ENCODE results near the gene ADGRG3. TPM values are rescaled to one million over a fixed set of nuclear protein-coding genes. Genes with fewer than 3 reads are reported as not detected.

ADGRG3 gene
- total and polyA plus RNA-seq, 2 donors (not counting 1 experiment from before 2014, with no cell fraction given), result not detected

DNA sequence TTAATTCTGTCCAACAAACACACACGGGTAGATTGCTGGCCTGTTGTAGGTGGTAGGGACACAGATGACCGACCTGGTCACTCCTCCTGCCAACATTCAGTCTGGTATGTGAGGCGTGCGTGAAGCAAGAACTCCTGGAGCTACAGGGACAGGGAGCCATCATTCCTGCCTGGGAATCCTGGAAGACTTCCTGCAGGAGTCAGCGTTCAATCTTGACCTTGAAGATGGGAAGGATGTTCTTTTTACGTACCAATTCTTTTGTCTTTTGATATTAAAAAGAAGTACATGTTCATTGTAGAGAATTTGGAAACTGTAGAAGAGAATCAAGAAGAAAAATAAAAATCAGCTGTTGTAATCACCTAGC is 3.5 kb upstream of the ADGRG3 start:
- no peak overlapping the region for H2AFZ ChIP-seq (ENCODE audit: insufficient read depth, low read depth, low read length, poor library complexity, severe bottlenecking)
- no peak for ATAC-seq (ENCODE audit: low read depth)
- H4K20me1 ChIP-seq (ENCODE audit: control insufficient read depth, insufficient read depth, low read length, poor library complexity, severe bottlenecking), result no peaks in the 10 kb centered on the region
- H3K9ac ChIP-seq (ENCODE audit: low read length), result no peak overlapping the region
- no peak overlapping the region for H3K27ac ChIP-seq (ENCODE audit: low read length in 2 of 2)
- WGBS (ENCODE audit: insufficient coverage), result 83% methylated on average over 1 of the region's 6 CpGs
- Mint-ChIP-seq H3K27me3 (peaks cover 9% of the 10 kb centered on the region), H3K4me3 (no peak overlapping the region), H3K27ac (no peak overlapping the region), H3K4me1 (no peaks in the 10 kb centered on the region), H3K9me3 (ENCODE audit: insufficient read depth) (no peaks in the 10 kb centered on the region)
- no peak overlapping the region for H3K4me3 ChIP-seq (ENCODE audit: control extremely low read depth in 1 of 5, extremely low read depth in 1 of 5, insufficient read depth in 1 of 5, low read depth in 2 of 5, low read length in 4 of 5)
- H3K27me3 ChIP-seq (replicated peaks in 1 of 4; ENCODE audit: control extremely low read depth in 1 of 4, control insufficient read depth in 3 of 4, insufficient read depth in 4 of 4, low read length in 3 of 4), result no peaks in the 10 kb centered on the region
- no peak overlapping the region for H3K4me2 ChIP-seq (replicated peaks; ENCODE audit: low read depth, low read length, poor library complexity, severe bottlenecking)
- POLR2A ChIA-PET, result no interaction called here
- DNase-seq, result no peak
- peaks cover 0 to 11% (median 0%) of the 10 kb centered on the region in 3 donors for H3K9me3 ChIP-seq (ENCODE audit: control extremely low read depth in 1 of 3, control insufficient read depth in 2 of 3, insufficient read depth in 1 of 3, low read length in 2 of 3)
- intact Hi-C loops (cut with micrococcal nuclease), result no loop called here
- H3K79me2 ChIP-seq (ENCODE audit: control insufficient read depth, insufficient read depth, low read length), result no peaks in the 10 kb centered on the region
- TF ChIP-seq CTCF (IDR thresholded peaks at IDR 0.05), result no peak
- no peaks in the 10 kb centered on the region for H3K36me3 ChIP-seq (replicated peaks in 1 of 2; ENCODE audit: control extremely low read depth in 1 of 2, control insufficient read depth in 1 of 2, extremely low read depth in 1 of 2, insufficient read depth in 2 of 2, low read length in 1 of 2)
- CTCF ChIA-PET, result no interaction called here
- H3K4me1 ChIP-seq (ENCODE audit: control insufficient read depth in 2 of 2, insufficient read depth in 2 of 2, low read length in 2 of 2), result no peaks in the 10 kb centered on the region

GRCh38 chr16:57665541-57665940 is 2.6 kb upstream of the ADGRG3 start:
- Histone ChIP-seq H3K9me3 (ENCODE audit: control extremely low read depth in 1 of 3, control insufficient read depth in 2 of 3, insufficient read depth in 1 of 3, low read length in 2 of 3) (peaks cover 0 to 11% (median 0%) of the 10 kb centered on the region in 3 donors), H3K36me3 (replicated peaks in 1 of 2; ENCODE audit: control extremely low read depth in 1 of 2, control insufficient read depth in 1 of 2, extremely low read depth in 1 of 2, insufficient read depth in 2 of 2, low read length in 1 of 2) (no peaks in the 10 kb centered on the region), H4K20me1 (ENCODE audit: control insufficient read depth, insufficient read depth, low read length, poor library complexity, severe bottlenecking) (no peaks in the 10 kb centered on the region), H3K9ac (ENCODE audit: low read length) (no peak overlapping the region), H2AFZ (ENCODE audit: insufficient read depth, low read depth, low read length, poor library complexity, severe bottlenecking) (no peak overlapping the region), H3K4me3 (ENCODE audit: control extremely low read depth in 1 of 5, extremely low read depth in 1 of 5, insufficient read depth in 1 of 5, low read depth in 2 of 5, low read length in 4 of 5) (no peak overlapping the region), H3K27me3 (replicated peaks in 1 of 4; ENCODE audit: control extremely low read depth in 1 of 4, control insufficient read depth in 3 of 4, insufficient read depth in 4 of 4, low read length in 3 of 4) (no peaks in the 10 kb centered on the region), H3K79me2 (ENCODE audit: control insufficient read depth, insufficient read depth, low read length) (no peaks in the 10 kb centered on the region), H3K27ac (ENCODE audit: low read length in 2 of 2) (no peak overlapping the region), H3K4me2 (replicated peaks; ENCODE audit: low read depth, low read length, poor library complexity, severe bottlenecking) (no peak overlapping the region), H3K4me1 (ENCODE audit: control insufficient read depth in 2 of 2, insufficient read depth in 2 of 2, low read length in 2 of 2) (no peaks in the 10 kb centered on the region)
- H3K27me3 Mint-ChIP-seq, result peaks cover 9% of the 10 kb centered on the region
- TF ChIP-seq CTCF (IDR thresholded peaks at IDR 0.05) (no peak), EZH2 (IDR thresholded peaks at IDR 0.05; ENCODE audit: borderline replicate concordance, insufficient read depth, low read depth, low read length, poor library complexity, severe bottlenecking) (no peak)
- no peak for DNase-seq
- POLR2A ChIA-PET, result no interaction called here
- no peak overlapping the region for H3K4me3 Mint-ChIP-seq
- CTCF ChIA-PET, result no interaction called here
- H3K9me3 Mint-ChIP-seq (ENCODE audit: insufficient read depth), result no peaks in the 10 kb centered on the region
- no peaks in the 10 kb centered on the region for H3K4me1 Mint-ChIP-seq
- no peak overlapping the region for H3K27ac Mint-ChIP-seq
- WGBS (ENCODE audit: insufficient coverage), result no CpG with 5 or more reads among the region's 4 CpGs
- no peak for ATAC-seq (ENCODE audit: low read depth)
- intact Hi-C loops (cut with micrococcal nuclease), result no loop called here
